A673 (cell line): Measurements from ENCODE around the gene SYN1. TPM values are rescaled to one million over a fixed set of nuclear protein-coding genes. Genes with fewer than 3 reads are reported as not detected.

Source experiments
- BruUV-seq: library from RNA; stranded (reverse); fragments of 400-500 nt; replicated peaks from 2 replicates; lab custom pipeline; 2021; lab: Mats Ljungman, UMichigan
- CTCF ChIA-PET: fragments of 300-600 bp; sonication (Branson Sonifier 250); formaldehyde crosslinking; loops from one replicate; lab custom pipeline; 2022; ENCODE audit warnings: antibody characterized with exemption; lab: Charles Lee
- POLR2A ChIA-PET: fragments of 300-600 bp; sonication (Branson Sonifier 250); formaldehyde crosslinking; loops from one replicate; lab custom pipeline; 2022; ENCODE audit warnings: antibody characterized with exemption; ENCODE audit not compliant: low non-redundant PET; lab: Charles Lee
- DNase-seq: peaks from one replicate; pipeline ENCODE4 v3.0.0-alpha.2; 2015; ENCODE audit warnings: low spot score
- H3K27ac ChIP-seq: fragments of 200-600 bp; sonication (generic); 2 replicates; pipeline ENCODE4 v1.5.1; 2016; ENCODE audit warnings: mixed run types, low read depth, mild to moderate bottlenecking, mixed read lengths, antibody characterized with exemption, low read length; ENCODE audit not compliant: poor library complexity, severe bottlenecking
- H3K27me3 ChIP-seq: fragments of 200-600 bp; sonication (generic); replicated peaks from 2 replicates; pipeline ENCODE4 v1.6.1; 2017; ENCODE audit warnings: mixed run types, low read depth, mild to moderate bottlenecking, mixed read lengths, antibody characterized with exemption, low read length; ENCODE audit not compliant: insufficient read depth, poor library complexity
- H3K36me3 ChIP-seq: fragments of 200-600 bp; sonication (generic); 2 replicates; pipeline ENCODE4 v1.6.1; 2016; ENCODE audit warnings: mixed run types, mild to moderate bottlenecking, mixed read lengths, antibody characterized with exemption, low read length; ENCODE audit not compliant: insufficient read depth, poor library complexity, severe bottlenecking
- H3K4me1 ChIP-seq: fragments of 200-600 bp; sonication (generic); 2 replicates; pipeline ENCODE4 v1.6.1; 2017; ENCODE audit warnings: mixed run types, mild to moderate bottlenecking, mixed read lengths, antibody characterized with exemption, low read length; ENCODE audit not compliant: insufficient read depth, poor library complexity, severe bottlenecking
- H3K4me3 ChIP-seq: fragments of 200-600 bp; sonication (generic); 2 replicates; pipeline ENCODE4 v1.5.1; 2016; ENCODE audit warnings: low read depth, mixed run types, mild to moderate bottlenecking, mixed read lengths, low read length; ENCODE audit not compliant: poor library complexity, severe bottlenecking
- H3K9me3 ChIP-seq: fragments of 200-600 bp; sonication (generic); 2 replicates; pipeline ENCODE4 v1.6.1; 2016; ENCODE audit warnings: mixed run types, low read depth, mild to moderate bottlenecking, mixed read lengths, antibody characterized with exemption, low read length; ENCODE audit not compliant: poor library complexity, severe bottlenecking
- CTCF ChIP-seq: fragments of 300-800, 200-600 bp; sonication (generic); conservative IDR thresholded peaks from 2 replicates; pipeline ENCODE4 v1.5.1; 2017; ENCODE audit warnings: low read depth, mild to moderate bottlenecking, antibody characterized with exemption, low read length, moderate library complexity, mixed read lengths
- EZH2 ChIP-seq: fragments of 200-600 bp; sonication (generic); IDR thresholded peaks from 2 replicates; pipeline ENCODE4 v1.6.1; 2017; ENCODE audit warnings: borderline replicate concordance, low read depth, mild to moderate bottlenecking, mixed read lengths, antibody characterized with exemption, low read length; ENCODE audit not compliant: poor library complexity, severe bottlenecking
- intact Hi-C: fragments of 100-400 bp; cut with micrococcal nuclease; formaldehyde crosslinking; loops from one replicate; pipeline ENCODE4 v1.10.0; 2022; ENCODE audit not compliant: unreplicated experiment
- total RNA-seq: library from RNA; stranded (reverse); gene quantifications from 2 replicates; pipeline ENCODE4 v1.2.3, GENCODE V29; 2021

Gene SYN1
- total RNA-seq, 1 experiment from 2014 or later, result 9.2 TPM

GRCh38 chrX:47579537-47579936, 40.1 kb downstream of the SYN1 start:
- CTCF ChIA-PET, result no interaction called here
- Histone ChIP-seq H3K4me1 (peaks cover 3% of the 10 kb centered on the region), H3K9me3 (no peaks in the 10 kb centered on the region), H3K27me3 (no peaks in the 10 kb centered on the region), H3K4me3 (no peak overlapping the region), H3K36me3 (no peaks in the 10 kb centered on the region), H3K27ac (no peak overlapping the region)
- TF ChIP-seq EZH2, result no peak
- TF ChIP-seq CTCF, result no peak
- DNase-seq, result no peak
- intact Hi-C loops, result no loop called here
- POLR2A ChIA-PET, result interaction anchor here (0.8 kb wide), 1 partner anchor 53 kb away, joined by 10 read pairs; no protein-coding TSS in a partner anchor
- BruUV-seq, result no TSS peak

- DNase-seq, result no peak
- Histone ChIP-seq H3K36me3 (no peaks in the 10 kb centered on the region), H3K27ac (no peak overlapping the region), H3K4me3 (no peak overlapping the region), H3K9me3 (no peaks in the 10 kb centered on the region), H3K27me3 (no peaks in the 10 kb centered on the region), H3K4me1 (no peaks in the 10 kb centered on the region)
- ChIA-PET POLR2A (no interaction called here), CTCF (no interaction called here)
- intact Hi-C loops, result no loop called here
- BruUV-seq, result no TSS peak
- TF ChIP-seq EZH2 (no peak), CTCF (no peak)
These were observed 41.0 kb downstream of the SYN1 start for GRCh38 chrX:47578692-47579091.

GRCh38 chrX:47577901-47578300, 41.8 kb downstream of the SYN1 start:
- H3K4me3 ChIP-seq, result no peak overlapping the region
- CTCF ChIA-PET, result no interaction called here
- no peaks in the 10 kb centered on the region for H3K36me3 ChIP-seq
- no TSS peak for BruUV-seq
- POLR2A ChIA-PET, result no interaction called here
- TF ChIP-seq CTCF, result no peak
- no peak for TF ChIP-seq EZH2
- DNase-seq, result no peak
- H3K9me3 ChIP-seq, result no peaks in the 10 kb centered on the region
- intact Hi-C loops, result no loop called here
- H3K27me3 ChIP-seq, result no peaks in the 10 kb centered on the region
- H3K4me1 ChIP-seq, result no peaks in the 10 kb centered on the region
- no peak overlapping the region for H3K27ac ChIP-seq
